WTC11 (cell line): ENCODE data around the gene CCNG1.

ENCODE experiments used
- CREM ChIP-seq: sonication (generic); formaldehyde crosslinking; IDR thresholded peaks from 2 replicates; pipeline ENCODE4 v1.8.1; 2022; ENCODE audit warnings: mild to moderate bottlenecking, missing genetic modification reagents, moderate library complexity
- GRHL2 ChIP-seq: fragments of 250-450 bp; sonication (Bioruptor Pico); IDR thresholded peaks from 2 replicates; pipeline ENCODE4 v1.8.0; 2022; ENCODE audit warnings: mild to moderate bottlenecking, moderate library complexity; ENCODE audit not compliant: insufficient replicate concordance, severe bottlenecking
- HMGA2 ChIP-seq: fragments of 250-450 bp; sonication (Bioruptor Pico); IDR thresholded peaks from 2 replicates; pipeline ENCODE4 v1.4.0; 2021; ENCODE audit warnings: mild to moderate bottlenecking, moderate library complexity
- IRF2 ChIP-seq: sonication (generic); formaldehyde crosslinking; IDR thresholded peaks from 2 replicates; pipeline ENCODE4 v1.8.0; 2022; ENCODE audit warnings: low read depth, missing genetic modification reagents, borderline replicate concordance
- RELA ChIP-seq: sonication (generic); formaldehyde crosslinking; IDR thresholded peaks from 2 replicates; pipeline ENCODE4 v1.8.1; 2022; ENCODE audit warnings: missing genetic modification reagents, mild to moderate bottlenecking, borderline replicate concordance
- ZBTB21 ChIP-seq: sonication (generic); formaldehyde crosslinking; IDR thresholded peaks from 2 replicates; pipeline ENCODE4 v1.8.1; 2023; ENCODE audit warnings: mild to moderate bottlenecking, missing genetic modification reagents, borderline replicate concordance
- ZNF138 ChIP-seq: sonication (generic); formaldehyde crosslinking; conservative IDR thresholded peaks from 2 replicates; pipeline ENCODE4 v1.8.1; 2022; ENCODE audit warnings: mild to moderate bottlenecking, moderate library complexity, missing genetic modification reagents
- TF ChIP-seq, protein P1 (sequence below): sonication (generic); formaldehyde crosslinking; conservative IDR thresholded peaks from 2 replicates; pipeline ENCODE4 v1.8.1; 2023; ENCODE audit warnings: mild to moderate bottlenecking, low read depth, missing genetic modification reagents, moderate library complexity
- TF ChIP-seq, protein P2 (sequence below): sonication (generic); formaldehyde crosslinking; conservative IDR thresholded peaks from 2 replicates; pipeline ENCODE4 v1.8.1; 2022; ENCODE audit warnings: mild to moderate bottlenecking, missing genetic modification reagents
- TF ChIP-seq, protein P3 (sequence below): sonication (generic); formaldehyde crosslinking; IDR thresholded peaks from 2 replicates; pipeline ENCODE4 v1.8.1; 2023; ENCODE audit warnings: mild to moderate bottlenecking, missing genetic modification reagents, moderate library complexity
- TF ChIP-seq, protein P4 (sequence below): fragments of 200-600 bp; IDR thresholded peaks from 2 replicates; pipeline ENCODE4 v1.8.0; 2022; ENCODE audit warnings: antibody characterized with exemption
- TF ChIP-seq, protein P5 (sequence below): sonication (generic); formaldehyde crosslinking; IDR thresholded peaks from 2 replicates; pipeline ENCODE4 v1.8.1; 2022; ENCODE audit warnings: missing genetic modification reagents, borderline replicate concordance
- TF ChIP-seq, protein P6 (sequence below): sonication (generic); formaldehyde crosslinking; IDR thresholded peaks from 2 replicates; pipeline ENCODE4 v1.8.0; 2022; ENCODE audit warnings: mild to moderate bottlenecking, missing genetic modification reagents
- TF ChIP-seq, protein P7 (sequence below): sonication (generic); formaldehyde crosslinking; IDR thresholded peaks from 2 replicates; pipeline ENCODE4 v1.8.0; 2022; ENCODE audit warnings: mild to moderate bottlenecking, missing genetic modification reagents

DNA sequence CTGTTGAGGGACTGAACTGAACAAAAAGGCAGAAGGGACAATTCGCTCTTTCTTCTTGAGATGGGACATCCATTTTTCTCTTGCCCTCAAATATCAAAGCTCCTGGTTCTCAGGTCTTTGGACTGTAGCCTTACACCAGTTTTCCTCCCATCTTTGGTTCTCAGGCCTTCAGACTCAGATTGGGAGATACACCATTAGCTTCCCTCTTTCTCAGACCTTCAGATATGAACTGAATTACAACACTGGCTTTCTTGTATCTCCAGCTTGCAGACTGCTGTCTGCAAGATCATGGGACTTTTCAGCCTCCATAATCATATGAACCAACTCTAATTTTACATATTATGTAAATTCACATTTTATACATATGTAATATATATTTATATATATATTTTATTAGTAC is 12.6 kb upstream of the CCNG1 start:
- no peak for TF ChIP-seq RELA (CRISPR knock-in tag)
- TF ChIP-seq, protein P1, sequence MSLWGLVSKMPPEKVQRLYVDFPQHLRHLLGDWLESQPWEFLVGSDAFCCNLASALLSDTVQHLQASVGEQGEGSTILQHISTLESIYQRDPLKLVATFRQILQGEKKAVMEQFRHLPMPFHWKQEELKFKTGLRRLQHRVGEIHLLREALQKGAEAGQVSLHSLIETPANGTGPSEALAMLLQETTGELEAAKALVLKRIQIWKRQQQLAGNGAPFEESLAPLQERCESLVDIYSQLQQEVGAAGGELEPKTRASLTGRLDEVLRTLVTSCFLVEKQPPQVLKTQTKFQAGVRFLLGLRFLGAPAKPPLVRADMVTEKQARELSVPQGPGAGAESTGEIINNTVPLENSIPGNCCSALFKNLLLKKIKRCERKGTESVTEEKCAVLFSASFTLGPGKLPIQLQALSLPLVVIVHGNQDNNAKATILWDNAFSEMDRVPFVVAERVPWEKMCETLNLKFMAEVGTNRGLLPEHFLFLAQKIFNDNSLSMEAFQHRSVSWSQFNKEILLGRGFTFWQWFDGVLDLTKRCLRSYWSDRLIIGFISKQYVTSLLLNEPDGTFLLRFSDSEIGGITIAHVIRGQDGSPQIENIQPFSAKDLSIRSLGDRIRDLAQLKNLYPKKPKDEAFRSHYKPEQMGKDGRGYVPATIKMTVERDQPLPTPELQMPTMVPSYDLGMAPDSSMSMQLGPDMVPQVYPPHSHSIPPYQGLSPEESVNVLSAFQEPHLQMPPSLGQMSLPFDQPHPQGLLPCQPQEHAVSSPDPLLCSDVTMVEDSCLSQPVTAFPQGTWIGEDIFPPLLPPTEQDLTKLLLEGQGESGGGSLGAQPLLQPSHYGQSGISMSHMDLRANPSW: no peak
- TF ChIP-seq, protein P2, sequence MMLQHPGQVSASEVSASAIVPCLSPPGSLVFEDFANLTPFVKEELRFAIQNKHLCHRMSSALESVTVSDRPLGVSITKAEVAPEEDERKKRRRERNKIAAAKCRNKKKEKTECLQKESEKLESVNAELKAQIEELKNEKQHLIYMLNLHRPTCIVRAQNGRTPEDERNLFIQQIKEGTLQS (CRISPR knock-in tag): no peak
- TF ChIP-seq HMGA2 (CRISPR knock-in tag): no peak
- TF ChIP-seq, protein P3, sequence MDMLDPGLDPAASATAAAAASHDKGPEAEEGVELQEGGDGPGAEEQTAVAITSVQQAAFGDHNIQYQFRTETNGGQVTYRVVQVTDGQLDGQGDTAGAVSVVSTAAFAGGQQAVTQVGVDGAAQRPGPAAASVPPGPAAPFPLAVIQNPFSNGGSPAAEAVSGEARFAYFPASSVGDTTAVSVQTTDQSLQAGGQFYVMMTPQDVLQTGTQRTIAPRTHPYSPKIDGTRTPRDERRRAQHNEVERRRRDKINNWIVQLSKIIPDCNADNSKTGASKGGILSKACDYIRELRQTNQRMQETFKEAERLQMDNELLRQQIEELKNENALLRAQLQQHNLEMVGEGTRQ (CRISPR knock-in tag): no peak
- no peak for TF ChIP-seq GRHL2 (CRISPR knock-in tag)
- TF ChIP-seq CREM: no peak
- no peak for TF ChIP-seq ZBTB21
- TF ChIP-seq, protein P4, sequence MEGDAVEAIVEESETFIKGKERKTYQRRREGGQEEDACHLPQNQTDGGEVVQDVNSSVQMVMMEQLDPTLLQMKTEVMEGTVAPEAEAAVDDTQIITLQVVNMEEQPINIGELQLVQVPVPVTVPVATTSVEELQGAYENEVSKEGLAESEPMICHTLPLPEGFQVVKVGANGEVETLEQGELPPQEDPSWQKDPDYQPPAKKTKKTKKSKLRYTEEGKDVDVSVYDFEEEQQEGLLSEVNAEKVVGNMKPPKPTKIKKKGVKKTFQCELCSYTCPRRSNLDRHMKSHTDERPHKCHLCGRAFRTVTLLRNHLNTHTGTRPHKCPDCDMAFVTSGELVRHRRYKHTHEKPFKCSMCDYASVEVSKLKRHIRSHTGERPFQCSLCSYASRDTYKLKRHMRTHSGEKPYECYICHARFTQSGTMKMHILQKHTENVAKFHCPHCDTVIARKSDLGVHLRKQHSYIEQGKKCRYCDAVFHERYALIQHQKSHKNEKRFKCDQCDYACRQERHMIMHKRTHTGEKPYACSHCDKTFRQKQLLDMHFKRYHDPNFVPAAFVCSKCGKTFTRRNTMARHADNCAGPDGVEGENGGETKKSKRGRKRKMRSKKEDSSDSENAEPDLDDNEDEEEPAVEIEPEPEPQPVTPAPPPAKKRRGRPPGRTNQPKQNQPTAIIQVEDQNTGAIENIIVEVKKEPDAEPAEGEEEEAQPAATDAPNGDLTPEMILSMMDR: no peak
- TF ChIP-seq, protein P5, sequence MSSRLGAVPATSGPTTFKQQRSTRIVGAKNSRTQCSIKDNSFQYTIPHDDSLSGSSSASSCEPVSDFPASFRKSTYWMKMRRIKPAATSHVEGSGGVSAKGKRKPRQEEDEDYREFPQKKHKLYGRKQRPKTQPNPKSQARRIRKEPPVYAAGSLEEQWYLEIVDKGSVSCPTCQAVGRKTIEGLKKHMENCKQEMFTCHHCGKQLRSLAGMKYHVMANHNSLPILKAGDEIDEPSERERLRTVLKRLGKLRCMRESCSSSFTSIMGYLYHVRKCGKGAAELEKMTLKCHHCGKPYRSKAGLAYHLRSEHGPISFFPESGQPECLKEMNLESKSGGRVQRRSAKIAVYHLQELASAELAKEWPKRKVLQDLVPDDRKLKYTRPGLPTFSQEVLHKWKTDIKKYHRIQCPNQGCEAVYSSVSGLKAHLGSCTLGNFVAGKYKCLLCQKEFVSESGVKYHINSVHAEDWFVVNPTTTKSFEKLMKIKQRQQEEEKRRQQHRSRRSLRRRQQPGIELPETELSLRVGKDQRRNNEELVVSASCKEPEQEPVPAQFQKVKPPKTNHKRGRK: no peak
- TF ChIP-seq IRF2 (CRISPR knock-in tag): no peak
- TF ChIP-seq, protein P6, sequence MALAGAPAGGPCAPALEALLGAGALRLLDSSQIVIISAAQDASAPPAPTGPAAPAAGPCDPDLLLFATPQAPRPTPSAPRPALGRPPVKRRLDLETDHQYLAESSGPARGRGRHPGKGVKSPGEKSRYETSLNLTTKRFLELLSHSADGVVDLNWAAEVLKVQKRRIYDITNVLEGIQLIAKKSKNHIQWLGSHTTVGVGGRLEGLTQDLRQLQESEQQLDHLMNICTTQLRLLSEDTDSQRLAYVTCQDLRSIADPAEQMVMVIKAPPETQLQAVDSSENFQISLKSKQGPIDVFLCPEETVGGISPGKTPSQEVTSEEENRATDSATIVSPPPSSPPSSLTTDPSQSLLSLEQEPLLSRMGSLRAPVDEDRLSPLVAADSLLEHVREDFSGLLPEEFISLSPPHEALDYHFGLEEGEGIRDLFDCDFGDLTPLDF (CRISPR knock-in tag): no peak
- TF ChIP-seq, protein P7, sequence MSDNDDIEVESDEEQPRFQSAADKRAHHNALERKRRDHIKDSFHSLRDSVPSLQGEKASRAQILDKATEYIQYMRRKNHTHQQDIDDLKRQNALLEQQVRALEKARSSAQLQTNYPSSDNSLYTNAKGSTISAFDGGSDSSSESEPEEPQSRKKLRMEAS: no peak
- no peak for TF ChIP-seq ZNF138 (CRISPR knock-in tag)
